ENCODE results near the gene CHMP2A. TPM values are rescaled to one million over a fixed set of nuclear protein-coding genes. Genes with fewer than 3 reads are reported as not detected.

The CHMP2A gene
- total and polyA plus RNA-seq, 2 donors (not counting 3 experiments of a cell fraction or from before 2014, with no cell fraction given): 105 to 150 TPM

DNA sequence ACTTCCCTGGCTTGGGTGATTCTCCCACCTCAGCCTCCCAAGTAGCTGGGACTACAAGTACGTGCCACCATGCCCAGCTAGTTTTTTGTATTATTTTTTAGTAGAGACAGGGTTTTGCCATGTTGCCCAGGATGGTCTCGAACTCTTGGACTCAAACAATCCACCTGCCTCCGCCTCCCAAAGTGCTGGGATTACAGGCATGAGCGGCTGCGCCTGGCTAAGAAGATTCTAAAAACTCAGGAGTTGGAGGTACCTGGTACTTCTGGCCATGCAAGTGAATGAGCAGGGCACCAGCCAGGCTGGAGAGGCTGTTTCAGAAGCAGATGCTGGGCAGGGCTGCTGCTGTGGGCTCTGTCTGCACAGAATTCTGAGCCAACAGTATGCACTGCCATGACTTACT lies 12.1 kb upstream of the CHMP2A start:
- Histone ChIP-seq H3K4me2 (ENCODE audit: insufficient read depth, low read length) (no peak overlapping the region), H3K27me3 (ENCODE audit: control insufficient read depth in 2 of 2, insufficient read depth in 2 of 2, low read length in 2 of 2) (peaks cover 5 to 15% of the 10 kb centered on the region in 2 experiments), H3K4me1 (ENCODE audit: control insufficient read depth, extremely low read depth, insufficient read depth, low read length) (peaks cover 15% of the 10 kb centered on the region), H3K79me2 (ENCODE audit: control insufficient read depth, insufficient read depth, low read length) (no peaks in the 10 kb centered on the region), H3K9me1 (replicated peaks; ENCODE audit: control insufficient read depth, extremely low read depth, insufficient read depth, low read length) (no peaks in the 10 kb centered on the region), H3K36me3 (ENCODE audit: control insufficient read depth in 2 of 2, extremely low read depth in 1 of 2, insufficient read depth in 2 of 2, low read length in 2 of 2) (peaks cover 0 to 9% of the 10 kb centered on the region in 2 experiments), H2AFZ (ENCODE audit: low read depth, low read length) (no peak overlapping the region), H3K27ac (ENCODE audit: insufficient read depth, low read depth, low read length) (no peak overlapping the region), H3K4me3 (replicated peaks in 1 of 3; ENCODE audit: insufficient read depth in 1 of 3, low read depth in 1 of 3, low read length in 3 of 3) (no peak overlapping the region), H3K9ac (replicated peaks; ENCODE audit: extremely low read depth, insufficient read depth, low read length) (no peak overlapping the region), H3K9me3 (replicated peaks; ENCODE audit: control insufficient read depth, insufficient read depth, low read length) (no peaks in the 10 kb centered on the region), H4K20me1 (replicated peaks; ENCODE audit: control insufficient read depth, extremely low read depth, insufficient read depth, low read length) (no peaks in the 10 kb centered on the region)
- dilution Hi-C loops (cut with MboI; ENCODE audit: extremely low pct_ligation_motif_present, low sequenced_read_pairs): no loop called here
- ChIA-PET CTCF (no interaction called here), POLR2A (no interaction called here)
- TF ChIP-seq JUN (IDR thresholded peaks at IDR 0.05; ENCODE audit: borderline replicate concordance, insufficient read depth, insufficient read length, low read depth): no peak
- FAIRE-seq (no peak), DNase-seq (ENCODE audit: low read depth, low spot score) (no peak)
- intact Hi-C loops (cut with micrococcal nuclease): no loop called here
- no TSS peak for BruUV-seq (replicated peaks)

DNA sequence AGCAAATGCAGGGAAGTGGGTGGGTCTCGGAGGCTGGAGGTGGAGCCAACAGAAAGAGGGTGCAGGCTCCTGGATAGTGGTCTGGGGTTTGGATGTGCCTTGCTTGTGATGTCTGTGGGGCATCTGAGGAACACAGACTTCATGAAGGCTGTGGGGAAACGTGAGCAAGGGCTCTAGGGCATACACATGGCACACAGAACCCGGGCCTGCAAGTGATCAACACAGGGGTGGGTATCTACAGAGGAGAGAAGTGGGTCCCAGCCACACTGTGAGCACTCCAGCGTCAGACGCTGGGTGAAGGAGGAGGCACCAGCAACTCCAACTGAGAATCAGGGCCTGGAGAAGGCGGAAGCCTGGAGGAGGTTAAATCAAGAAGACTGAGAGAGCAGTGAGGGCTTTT lies 8.9 kb upstream of the CHMP2A start:
- Histone ChIP-seq H3K79me2 (ENCODE audit: control insufficient read depth, insufficient read depth, low read length) (no peaks in the 10 kb centered on the region), H3K27ac (ENCODE audit: insufficient read depth, low read depth, low read length) (no peak overlapping the region), H3K4me2 (ENCODE audit: insufficient read depth, low read length) (no peak overlapping the region), H2AFZ (ENCODE audit: low read depth, low read length) (no peak overlapping the region), H3K9me1 (replicated peaks; ENCODE audit: control insufficient read depth, extremely low read depth, insufficient read depth, low read length) (no peaks in the 10 kb centered on the region), H3K4me1 (ENCODE audit: control insufficient read depth, extremely low read depth, insufficient read depth, low read length) (peaks cover 24% of the 10 kb centered on the region), H3K4me3 (replicated peaks in 1 of 3; ENCODE audit: insufficient read depth in 1 of 3, low read depth in 1 of 3, low read length in 3 of 3) (no peak overlapping the region), H3K9me3 (replicated peaks; ENCODE audit: control insufficient read depth, insufficient read depth, low read length) (no peaks in the 10 kb centered on the region), H3K9ac (replicated peaks; ENCODE audit: extremely low read depth, insufficient read depth, low read length) (no peak overlapping the region), H3K27me3 (ENCODE audit: control insufficient read depth in 2 of 2, insufficient read depth in 2 of 2, low read length in 2 of 2) (peaks cover 11 to 22% of the 10 kb centered on the region in 2 experiments), H3K36me3 (ENCODE audit: control insufficient read depth in 2 of 2, extremely low read depth in 1 of 2, insufficient read depth in 2 of 2, low read length in 2 of 2) (peaks cover 0 to 1% of the 10 kb centered on the region in 2 experiments), H4K20me1 (replicated peaks; ENCODE audit: control insufficient read depth, extremely low read depth, insufficient read depth, low read length) (no peaks in the 10 kb centered on the region)
- POLR2A ChIA-PET: no interaction called here
- no peak for FAIRE-seq
- TF ChIP-seq MYC (IDR thresholded peaks at IDR 0.05; ENCODE audit: low read depth, low read length) (no peak), JUN (IDR thresholded peaks at IDR 0.05; ENCODE audit: borderline replicate concordance, insufficient read depth, insufficient read length, low read depth) (no peak), GATA2 (IDR thresholded peaks at IDR 0.05; ENCODE audit: insufficient read depth, insufficient read length, low read depth, low read length) (no peak), POLR2AphosphoS5 (IDR thresholded peaks at IDR 0.05; ENCODE audit: insufficient read depth, low read depth, low read length) (no peak), FOS (IDR thresholded peaks at IDR 0.05; ENCODE audit: borderline replicate concordance, insufficient read depth, low read length) (no peak), EZH2 (IDR thresholded peaks at IDR 0.05; ENCODE audit: borderline replicate concordance, low read depth, low read length, severe bottlenecking) (no peak), POLR2A (IDR thresholded peaks at IDR 0.05; ENCODE audit: low read depth, low read length) (no peak)
- TF ChIP-seq, protein P1, sequence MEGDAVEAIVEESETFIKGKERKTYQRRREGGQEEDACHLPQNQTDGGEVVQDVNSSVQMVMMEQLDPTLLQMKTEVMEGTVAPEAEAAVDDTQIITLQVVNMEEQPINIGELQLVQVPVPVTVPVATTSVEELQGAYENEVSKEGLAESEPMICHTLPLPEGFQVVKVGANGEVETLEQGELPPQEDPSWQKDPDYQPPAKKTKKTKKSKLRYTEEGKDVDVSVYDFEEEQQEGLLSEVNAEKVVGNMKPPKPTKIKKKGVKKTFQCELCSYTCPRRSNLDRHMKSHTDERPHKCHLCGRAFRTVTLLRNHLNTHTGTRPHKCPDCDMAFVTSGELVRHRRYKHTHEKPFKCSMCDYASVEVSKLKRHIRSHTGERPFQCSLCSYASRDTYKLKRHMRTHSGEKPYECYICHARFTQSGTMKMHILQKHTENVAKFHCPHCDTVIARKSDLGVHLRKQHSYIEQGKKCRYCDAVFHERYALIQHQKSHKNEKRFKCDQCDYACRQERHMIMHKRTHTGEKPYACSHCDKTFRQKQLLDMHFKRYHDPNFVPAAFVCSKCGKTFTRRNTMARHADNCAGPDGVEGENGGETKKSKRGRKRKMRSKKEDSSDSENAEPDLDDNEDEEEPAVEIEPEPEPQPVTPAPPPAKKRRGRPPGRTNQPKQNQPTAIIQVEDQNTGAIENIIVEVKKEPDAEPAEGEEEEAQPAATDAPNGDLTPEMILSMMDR (IDR thresholded peaks at IDR 0.05; ENCODE audit: extremely low read depth in 1 of 2, insufficient read depth in 1 of 2, low read depth in 1 of 2, low read length in 2 of 2): no peak
- TF ChIP-seq, protein P2, sequence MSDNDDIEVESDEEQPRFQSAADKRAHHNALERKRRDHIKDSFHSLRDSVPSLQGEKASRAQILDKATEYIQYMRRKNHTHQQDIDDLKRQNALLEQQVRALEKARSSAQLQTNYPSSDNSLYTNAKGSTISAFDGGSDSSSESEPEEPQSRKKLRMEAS (IDR thresholded peaks at IDR 0.05; ENCODE audit: insufficient read depth, insufficient read length): no peak
- intact Hi-C loops (cut with micrococcal nuclease): no loop called here
- CTCF ChIA-PET: interaction anchor here (1.5 kb wide), 1 partner anchor 17 kb away, joined by 3 read pairs; no protein-coding TSS in a partner anchor
- dilution Hi-C loops (cut with MboI; ENCODE audit: extremely low pct_ligation_motif_present, low sequenced_read_pairs): no loop called here
- BruUV-seq (replicated peaks): no TSS peak
- no peak for DNase-seq (ENCODE audit: low read depth, low spot score)
